NCI-H2029 treated with DMSO at 0.1 percent for 48 hours (cell line): Measurements from ENCODE around the gene RGS7.

ENCODE experiments used
- DNase-seq: peaks from one replicate; lab custom pipeline; 2025; lab: John Stamatoyannopoulos, UW

Gene RGS7

GRCh38 chr1:241079047-241079446, 278.0 kb downstream of the RGS7 start:
- DNase-seq = no peak

- DNase-seq = no peak
Observed at GRCh38 chr1:241077386-241078147, 279.4 kb downstream of the RGS7 start.

GRCh38 chr1:241074507-241074906, 282.5 kb downstream of the RGS7 start:
- DNase-seq = no peak

- no peak for DNase-seq
Observed at GRCh38 chr1:241068359-241068758, 288.6 kb downstream of the RGS7 start.

- DNase-seq = no peak
Observed at GRCh38 chr1:241063276-241063675, 293.7 kb downstream of the RGS7 start.

- no peak for DNase-seq
Observed at GRCh38 chr1:241061062-241061461, 295.9 kb downstream of the RGS7 start.

GRCh38 chr1:241048622-241049021, 308.4 kb downstream of the RGS7 start:
- no peak for DNase-seq

- DNase-seq = no peak
Observed at GRCh38 chr1:241045659-241046058, 311.3 kb downstream of the RGS7 start.

GRCh38 chr1:241034203-241034936, 322.6 kb downstream of the RGS7 start:
- DNase-seq = no peak

GRCh38 chr1:241024834-241025233, 332.2 kb downstream of the RGS7 start:
- DNase-seq = no peak

- no peak for DNase-seq
Observed at GRCh38 chr1:241022366-241022765, 334.6 kb downstream of the RGS7 start.

- no peak for DNase-seq
Observed at GRCh38 chr1:241020851-241021697, 335.9 kb downstream of the RGS7 start.

- DNase-seq = no peak
Observed at GRCh38 chr1:241012708-241013340, 344.2 kb downstream of the RGS7 start.

GRCh38 chr1:241007668-241008067, 349.3 kb downstream of the RGS7 start:
- no peak for DNase-seq

GRCh38 chr1:240999826-241000225, 357.2 kb downstream of the RGS7 start:
- DNase-seq = no peak

GRCh38 chr1:240998441-240999015, 358.5 kb downstream of the RGS7 start:
- DNase-seq = no peak

GRCh38 chr1:240998024-240998423, 359.0 kb downstream of the RGS7 start:
- DNase-seq = no peak

GRCh38 chr1:240993004-240993403, 364.0 kb downstream of the RGS7 start:
- DNase-seq = no peak

GRCh38 chr1:240991230-240991629, 365.8 kb downstream of the RGS7 start:
- no peak for DNase-seq

GRCh38 chr1:240987928-240988327, 369.1 kb downstream of the RGS7 start:
- no peak for DNase-seq

GRCh38 chr1:240985081-240985480, 371.9 kb downstream of the RGS7 start:
- no peak for DNase-seq

- DNase-seq = no peak
Observed at GRCh38 chr1:240980342-240980741, 376.7 kb downstream of the RGS7 start.
